K562 (cell line): ENCODE data around the gene ZNHIT2. TPM values are rescaled to one million over a fixed set of nuclear protein-coding genes. Genes with fewer than 3 reads are reported as not detected.

Experiments
- CBX2 ChIP-seq: fragments of 200-600 bp; sonication (generic); IDR thresholded peaks from one replicate; pipeline ENCODE4 v1.6.1; 2012; ENCODE audit warnings: mild to moderate bottlenecking, low read length, inconsistent platforms; ENCODE audit not compliant: insufficient read depth, poor library complexity, severe bottlenecking
- CC2D1A ChIP-seq: fragments of 450-650 bp; IDR thresholded peaks from 2 replicates; pipeline ENCODE4 v1.6.1; 2017; ENCODE audit warnings: mild to moderate bottlenecking
- CUX1 ChIP-seq: fragments of 200-800 bp; sonication (Bioruptor generic); IDR thresholded peaks from 2 replicates; pipeline ENCODE4 v1.6.1; 2016; ENCODE audit warnings: missing genetic modification characterization, missing compliant biosample characterization
- DIDO1 ChIP-seq: fragments of 450-650 bp; IDR thresholded peaks from 2 replicates; pipeline ENCODE4 v1.6.1; 2016; ENCODE audit warnings: low read depth, missing biosample characterization, missing genetic modification characterization
- DPF2 ChIP-seq: fragments of 450-650 bp; IDR thresholded peaks from 2 replicates; pipeline ENCODE4 v1.6.1; 2016
- ETV5 ChIP-seq: sonication (generic); formaldehyde crosslinking; IDR thresholded peaks from 2 replicates; pipeline ENCODE4 v1.4.0; 2020; ENCODE audit warnings: low read depth, mild to moderate bottlenecking, missing genetic modification reagents
- GATAD2A ChIP-seq: fragments of 450-650 bp; IDR thresholded peaks from 2 replicates; pipeline ENCODE4 v1.6.1; 2017
- GTF2E2 ChIP-seq: fragments of 200-800 bp; sonication (Bioruptor generic); IDR thresholded peaks from 2 replicates; pipeline ENCODE4 v1.6.1; 2016; ENCODE audit warnings: missing genetic modification characterization, missing compliant biosample characterization
- MYC ChIP-seq, 2 experiments: fragments of 250-450 bp in 1 of 2; sonication (Bioruptor Pico) in 1 of 2; IDR thresholded peaks; 2 replicates each; pipeline versions ENCODE4 v1.5.1 to v1.6.1; 2012 to 2021; ENCODE audit warnings: low read depth in 2 of 2, borderline replicate concordance in 1 of 2, improper control_type of control experiment in 1 of 2, low read length in 1 of 2, mild to moderate bottlenecking in 1 of 2, moderate library complexity in 1 of 2
- PTBP1 ChIP-seq: fragments of 200-400 bp; formaldehyde crosslinking; IDR thresholded peaks from 2 replicates; pipeline ENCODE4 v1.6.1; 2017; ENCODE audit warnings: low read depth, low read length
- PYGO2 ChIP-seq: fragments of 450-650 bp; IDR thresholded peaks from 2 replicates; pipeline ENCODE4 v1.6.1; 2016; ENCODE audit warnings: mild to moderate bottlenecking, missing genetic modification characterization, moderate library complexity, missing compliant biosample characterization
- SIRT6 ChIP-seq: IDR thresholded peaks from one replicate; pipeline ENCODE4 v1.6.1; 2012; ENCODE audit warnings: low read depth, mild to moderate bottlenecking, control low read depth, inconsistent platforms, low read length, moderate library complexity
- TOE1 ChIP-seq, 2 experiments: fragments of 450-650 bp in 1 of 2; sonication (generic) in 1 of 2; formaldehyde crosslinking in 1 of 2; IDR thresholded peaks; 2 replicates each; pipeline versions ENCODE4 v1.7.1 to v1.8.0; 2016 to 2022; ENCODE audit warnings: borderline replicate concordance in 2 of 2, mild to moderate bottlenecking in 2 of 2, antibody characterized with exemption in 1 of 2, inconsistent platforms in 1 of 2, low read depth in 1 of 2, missing genetic modification reagents in 1 of 2, moderate library complexity in 1 of 2
- U2AF1 ChIP-seq: fragments of 200-400 bp; formaldehyde crosslinking; optimal IDR thresholded peaks from 2 replicates; pipeline ENCODE3; 2017; ENCODE audit warnings: mild to moderate bottlenecking, low read depth, low read length, moderate library complexity
- ZBTB43 ChIP-seq: sonication (generic); formaldehyde crosslinking; IDR thresholded peaks from 2 replicates; pipeline ENCODE4 v1.8.0; 2023; ENCODE audit warnings: mild to moderate bottlenecking, missing genetic modification reagents
- ZC3H4 ChIP-seq: sonication (generic); formaldehyde crosslinking; IDR thresholded peaks from 2 replicates; pipeline ENCODE4 v1.9.0; 2021; ENCODE audit warnings: missing genetic modification reagents, borderline replicate concordance
- ZNF644 ChIP-seq: fragments of 200-800 bp; sonication (Bioruptor generic); IDR thresholded peaks from 2 replicates; pipeline ENCODE4 v1.6.1; 2016; ENCODE audit warnings: low read depth, missing genetic modification characterization, missing compliant biosample characterization
- polyA plus RNA-seq, 8 experiments: library from polyadenylated mRNA; depleted of rRNA in 4 of 8; stranded (reverse) in 5 of 8; unstranded in 3 of 8; fragments of >200 nt; fragmentation: Nextera tagmentation in 2 of 8; fragmentation: Illumina TruSeq in 1 of 8; extraction: Ambion mirVana in 2 of 8; extraction: Trizol in 1 of 8; gene quantifications; 2 replicates each; pipeline versions ENCODE4 v1.2.1 to v1.2.3, GENCODE V29; 2011 to 2014; ENCODE audit warnings: inconsistent platforms in 1 of 8, missing spikeins in 1 of 8
- total RNA-seq, 7 experiments: library from RNA; depleted of rRNA in 6 of 7; stranded (reverse); fragments of >200 nt in 6 of 7; fragmentation: Illumina TruSeq in 2 of 7; extraction: Trizol in 2 of 7; gene quantifications; 2 replicates each; pipeline versions ENCODE4 v1.2.1 to v1.2.3, GENCODE V29; 2011 to 2021; ENCODE audit warnings: low replicate concordance in 1 of 7
- TF ChIP-seq, protein P1 (sequence below): sonication (generic); formaldehyde crosslinking; IDR thresholded peaks from 2 replicates; pipeline ENCODE4 v1.8.1; 2023; ENCODE audit warnings: mild to moderate bottlenecking, missing genetic modification reagents, moderate library complexity

ZNHIT2 gene
- total and polyA plus RNA-seq, 9 of the 15 experiments (the other 6 are each of a cell fraction or from before 2014, with no cell fraction given): 0.08 to 39.0 (median 2.5) TPM

DNA sequence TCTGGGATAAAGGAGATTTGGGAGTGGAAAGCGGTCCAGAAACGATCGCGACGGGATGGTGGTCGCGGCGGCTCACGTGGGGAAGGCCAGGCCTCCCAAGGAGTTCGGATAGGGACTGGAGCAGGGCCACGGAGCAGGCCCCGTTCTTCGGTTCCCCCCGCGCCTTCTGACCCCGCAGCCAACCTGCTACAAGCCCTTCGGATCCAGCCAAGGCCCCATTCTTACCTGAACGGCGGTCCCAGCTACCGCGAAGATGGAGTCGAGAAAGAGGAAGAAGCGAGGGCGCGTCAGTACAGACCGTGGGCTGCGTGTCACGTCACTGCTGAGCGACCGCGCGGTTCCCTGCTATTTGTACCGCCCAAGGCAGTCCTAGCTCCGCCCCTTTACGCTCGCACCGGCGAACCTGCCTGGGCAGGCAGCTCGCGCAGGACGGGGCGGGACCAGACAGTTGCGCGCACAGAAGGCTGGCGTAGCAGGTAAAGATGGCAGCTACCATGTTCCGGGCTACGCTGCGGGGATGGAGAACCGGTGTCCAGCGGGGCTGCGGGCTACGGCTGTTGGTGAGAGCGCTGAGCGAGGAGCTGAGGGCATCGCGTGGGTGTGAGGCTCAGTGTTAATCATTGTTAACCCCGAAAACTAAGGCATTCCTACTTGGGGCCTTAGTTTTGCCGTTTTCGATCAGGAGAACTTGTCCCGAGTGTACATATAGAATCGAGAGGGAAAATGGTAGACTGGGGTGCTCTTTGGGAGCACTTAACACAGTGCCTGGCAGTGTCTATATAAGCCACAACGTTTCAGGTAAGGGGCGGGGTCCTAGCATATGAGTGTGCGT lies 4.6 kb upstream of the ZNHIT2 start, which contains the start of the genes FAU and MRPL49 (continued):
- 0 out of 2 replicates have a peak, but pooled peaks have one; percentile 11 for TF ChIP-seq TOE1 (IDR thresholded peaks at IDR 0.05; ENCODE audit: borderline replicate concordance)
- peak; percentile 72; the same call in 1 of the 2 replicates for TF ChIP-seq TOE1 (CRISPR knock-in tag; IDR thresholded peaks at IDR 0.05; ENCODE audit: borderline replicate concordance, low read depth)
- no peak for TF ChIP-seq CBX2
- peak; percentile 63; the same call in 1 of the 2 replicates for TF ChIP-seq GTF2E2 (tag)
- no peak for TF ChIP-seq CC2D1A
- 0 out of 2 replicates have a peak, but pooled peaks have one; percentile 19 for TF ChIP-seq DPF2
- TF ChIP-seq DIDO1 (tag): no peak
- TF ChIP-seq U2AF1: no peak
- TF ChIP-seq MYC (IDR thresholded peaks at IDR 0.05; ENCODE audit: low read depth, low read length): peak; percentile 91
- TF ChIP-seq MYC (CRISPR knock-in tag; IDR thresholded peaks at IDR 0.05; ENCODE audit: borderline replicate concordance, low read depth): no peak; the same call in none of the 2 replicates
- TF ChIP-seq CUX1: no peak
- no peak for TF ChIP-seq PTBP1
- no peak for TF ChIP-seq PYGO2 (tag)
- TF ChIP-seq ZNF644 (tag): no peak
- TF ChIP-seq ETV5: 0 out of 2 replicates have a peak, but pooled peaks have one; percentile 32
- 0 out of 2 replicates have a peak, but pooled peaks have one; percentile 32 for TF ChIP-seq ZBTB43 (CRISPR knock-in tag)
- no peak for TF ChIP-seq GATAD2A
- no peak; the same call in 1 of the 2 replicates for TF ChIP-seq ZC3H4 (CRISPR knock-in tag)
- TF ChIP-seq, protein P1, sequence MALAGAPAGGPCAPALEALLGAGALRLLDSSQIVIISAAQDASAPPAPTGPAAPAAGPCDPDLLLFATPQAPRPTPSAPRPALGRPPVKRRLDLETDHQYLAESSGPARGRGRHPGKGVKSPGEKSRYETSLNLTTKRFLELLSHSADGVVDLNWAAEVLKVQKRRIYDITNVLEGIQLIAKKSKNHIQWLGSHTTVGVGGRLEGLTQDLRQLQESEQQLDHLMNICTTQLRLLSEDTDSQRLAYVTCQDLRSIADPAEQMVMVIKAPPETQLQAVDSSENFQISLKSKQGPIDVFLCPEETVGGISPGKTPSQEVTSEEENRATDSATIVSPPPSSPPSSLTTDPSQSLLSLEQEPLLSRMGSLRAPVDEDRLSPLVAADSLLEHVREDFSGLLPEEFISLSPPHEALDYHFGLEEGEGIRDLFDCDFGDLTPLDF: peak; percentile 65
- TF ChIP-seq SIRT6: no peak
